GM21367 (cell line): ENCODE results near the gene ARFIP1.
A peak's percentile ranks its signal among the peaks of the same experiment; 100 is the strongest.
"Not testable (repeated sequence)": the region's sequence is repeated elsewhere in the genome, so short reads cannot be mapped to it uniquely, and the experiment has no call there.

Source experiments
- ATAC-seq: cut with Tn5 transposase; IDR thresholded peaks from one replicate; pipeline ENCODE4 v1.9.1; 2021; ENCODE audit not compliant: unreplicated experiment

Gene ARFIP1, protein sequence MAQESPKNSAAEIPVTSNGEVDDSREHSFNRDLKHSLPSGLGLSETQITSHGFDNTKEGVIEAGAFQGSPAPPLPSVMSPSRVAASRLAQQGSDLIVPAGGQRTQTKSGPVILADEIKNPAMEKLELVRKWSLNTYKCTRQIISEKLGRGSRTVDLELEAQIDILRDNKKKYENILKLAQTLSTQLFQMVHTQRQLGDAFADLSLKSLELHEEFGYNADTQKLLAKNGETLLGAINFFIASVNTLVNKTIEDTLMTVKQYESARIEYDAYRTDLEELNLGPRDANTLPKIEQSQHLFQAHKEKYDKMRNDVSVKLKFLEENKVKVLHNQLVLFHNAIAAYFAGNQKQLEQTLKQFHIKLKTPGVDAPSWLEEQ

DNA sequence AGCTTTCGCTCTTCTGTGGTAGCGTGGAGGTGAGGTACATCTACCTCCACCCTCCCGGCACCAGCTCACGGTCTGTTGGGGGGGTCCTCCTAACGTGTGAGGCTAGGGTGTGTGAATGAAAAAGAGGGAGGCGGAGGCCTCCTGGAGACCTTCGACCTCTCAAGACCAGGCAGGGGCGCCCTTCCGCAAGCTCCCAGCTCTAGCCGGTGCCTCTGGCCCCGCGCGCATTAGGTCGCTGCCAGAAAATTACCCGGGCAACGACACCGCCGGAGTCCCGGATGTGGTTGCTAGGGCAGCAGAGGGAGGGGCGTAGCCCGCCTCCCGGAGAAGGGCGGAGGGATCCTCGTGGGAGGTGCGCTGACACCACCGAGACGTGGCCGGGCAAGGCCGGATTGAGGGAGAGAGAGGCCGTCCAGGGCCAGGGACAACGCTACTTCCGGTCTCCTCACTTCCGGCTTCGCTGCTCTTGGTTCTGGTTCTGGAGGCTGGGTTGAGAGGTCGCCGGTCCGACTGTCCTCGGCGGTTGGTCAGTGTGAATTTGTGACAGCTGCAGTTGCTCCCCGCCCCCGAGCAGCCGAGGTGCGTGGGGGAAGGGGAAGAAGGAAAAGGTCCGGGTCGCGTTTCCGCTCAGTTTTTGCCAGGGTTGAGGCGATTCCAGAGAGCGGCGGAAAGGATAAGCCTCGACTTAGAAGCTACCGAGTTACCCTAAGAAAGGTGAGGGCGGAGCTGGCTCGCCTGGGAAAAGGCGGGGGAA lies at the start of gene ARFIP1, which contains the start of gene TIGD4:
ARFIP1 (plus strand) TSS at position 442 of the 754 bp plus-strand sequence. CDS start 49,680 bp downstream, outside the sequence.
TIGD4 (minus strand) TSS at position 218 of the 754 bp plus-strand sequence. CDS start 8,726 bp downstream, outside the sequence.
- ATAC-seq, result peak; percentile 89

DNA sequence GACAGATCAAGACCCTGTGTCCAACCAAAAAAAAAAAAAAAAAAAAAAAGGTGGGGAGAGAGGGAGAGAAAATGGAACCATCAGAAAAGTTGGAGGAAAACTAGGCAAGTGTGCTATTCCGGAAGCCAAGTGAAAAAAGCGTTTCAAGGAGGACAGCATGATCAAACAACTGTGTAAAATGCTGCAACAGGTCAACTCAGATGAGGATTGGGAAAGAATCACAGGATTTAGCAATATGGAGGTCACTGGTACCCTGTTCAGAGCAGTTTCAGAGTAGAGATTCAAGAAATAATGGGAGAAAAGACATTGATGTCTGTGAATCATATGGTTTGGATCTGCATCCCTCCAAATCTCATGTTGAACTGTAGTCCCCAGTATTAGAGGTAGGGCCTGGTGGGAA lies 47.8 kb upstream of the ARFIP1 start:
- ATAC-seq, result no peak

DNA sequence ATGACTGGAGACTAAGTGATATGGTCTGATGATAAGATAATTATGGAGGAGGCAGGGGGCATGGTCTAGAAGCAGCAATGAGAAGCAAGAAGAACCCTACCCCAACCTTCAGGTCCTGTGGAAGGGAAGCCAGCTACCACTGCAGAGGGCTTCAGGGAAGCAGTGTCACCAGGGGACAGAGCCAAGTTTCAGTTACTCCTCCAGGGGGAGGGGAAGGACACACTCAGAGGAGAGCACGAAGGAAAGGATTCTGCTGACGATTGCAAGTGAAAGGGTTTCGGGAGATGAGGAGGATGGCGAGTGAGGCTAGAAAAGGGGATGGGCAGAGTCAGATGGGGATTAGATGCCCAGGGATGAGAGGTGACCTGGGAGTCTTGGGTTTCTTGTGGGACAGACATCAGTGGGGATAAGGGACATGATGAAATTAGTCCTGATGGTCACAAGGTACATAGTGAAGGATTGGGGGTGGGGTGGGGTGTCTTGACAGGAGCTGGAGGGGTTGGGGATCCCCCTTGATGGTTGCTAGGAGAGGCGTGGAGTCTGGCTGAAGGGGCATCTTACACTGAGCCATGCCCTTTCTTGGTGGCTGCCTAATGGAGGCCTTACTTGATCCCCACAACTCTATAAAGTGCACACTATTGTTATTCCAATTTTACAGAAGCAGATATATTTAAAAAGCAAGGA lies 45.6 kb upstream of the ARFIP1 start:
- no peak for ATAC-seq

DNA sequence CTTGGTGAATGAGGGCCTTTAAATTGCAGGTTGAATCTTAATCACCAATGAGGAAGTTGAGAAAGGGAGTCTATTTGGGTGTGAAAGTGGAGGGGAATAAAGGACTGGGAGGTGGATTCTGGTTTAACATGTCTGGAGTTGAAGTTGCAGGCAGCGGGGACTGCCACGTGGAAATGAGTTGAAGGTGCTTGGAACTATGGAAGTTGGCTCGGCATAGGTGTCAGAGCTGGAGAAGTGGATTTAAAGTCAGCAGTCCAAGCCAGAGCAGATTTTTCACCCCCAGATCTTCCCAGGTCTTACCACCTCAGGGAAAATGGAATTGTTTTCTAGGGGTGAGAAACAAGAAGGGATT lies 45.1 kb upstream of the ARFIP1 start:
- ATAC-seq, result no peak

DNA sequence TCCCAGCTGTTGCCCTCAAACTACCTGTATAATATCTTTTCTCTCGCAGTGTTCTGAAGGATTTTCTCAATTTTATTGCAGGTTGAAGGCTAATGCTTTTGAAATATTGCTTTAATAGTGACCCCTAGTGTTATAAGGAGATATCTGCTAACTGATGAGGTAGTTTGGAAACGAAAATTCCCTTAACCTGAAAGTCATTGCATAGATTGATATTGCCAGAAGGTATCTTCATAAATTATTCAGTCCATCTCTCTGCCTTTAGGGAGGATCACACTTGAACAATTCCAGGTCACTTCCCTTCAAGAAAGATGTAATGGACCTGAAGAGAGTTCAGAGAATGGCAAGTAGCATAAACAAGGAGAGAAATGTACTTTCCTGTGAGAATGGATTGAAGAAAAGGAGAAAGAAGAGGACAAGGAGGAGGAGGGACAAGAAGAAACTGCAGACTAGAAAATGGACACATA lies 44.3 kb upstream of the ARFIP1 start:
- no peak for ATAC-seq

DNA sequence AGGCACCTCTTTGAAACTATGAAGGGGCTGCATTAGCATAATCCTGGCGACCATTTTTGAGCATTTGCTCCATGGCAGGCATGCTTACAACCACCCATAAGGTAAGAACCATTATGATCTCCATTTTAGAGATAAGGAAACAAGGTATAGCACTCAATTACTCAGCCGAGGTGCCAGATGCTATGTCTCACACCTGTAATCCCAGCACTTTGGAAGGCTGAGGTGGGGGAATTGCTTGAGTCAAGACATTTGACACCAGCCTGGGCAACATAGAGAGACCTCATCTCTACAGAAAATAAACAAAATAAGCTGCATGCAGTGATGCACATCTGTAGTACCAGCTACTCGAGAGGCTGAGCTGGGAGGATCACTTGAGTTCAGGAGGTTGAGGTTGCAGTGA lies 43.8 kb upstream of the ARFIP1 start:
- no peak for ATAC-seq

DNA sequence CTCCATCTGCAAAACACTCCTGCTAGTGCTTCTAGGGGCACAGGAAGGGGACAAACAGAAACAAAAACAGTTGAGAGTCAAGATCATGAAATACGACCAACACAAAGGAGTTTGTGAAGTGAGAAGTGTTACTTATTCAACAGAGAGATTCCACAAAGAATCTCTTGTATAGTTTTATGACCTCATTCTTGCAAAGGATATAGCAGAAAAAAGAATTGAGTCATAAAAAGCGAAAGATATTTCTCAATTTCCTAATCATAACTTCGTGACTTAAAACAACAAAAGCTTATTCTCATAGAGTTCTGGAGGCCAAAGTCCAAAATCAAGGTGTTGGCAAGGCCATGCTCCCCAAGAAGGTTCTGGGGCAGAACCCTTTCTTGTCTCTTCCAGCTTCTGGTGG lies 40.9 kb upstream of the ARFIP1 start:
- no peak for ATAC-seq

DNA sequence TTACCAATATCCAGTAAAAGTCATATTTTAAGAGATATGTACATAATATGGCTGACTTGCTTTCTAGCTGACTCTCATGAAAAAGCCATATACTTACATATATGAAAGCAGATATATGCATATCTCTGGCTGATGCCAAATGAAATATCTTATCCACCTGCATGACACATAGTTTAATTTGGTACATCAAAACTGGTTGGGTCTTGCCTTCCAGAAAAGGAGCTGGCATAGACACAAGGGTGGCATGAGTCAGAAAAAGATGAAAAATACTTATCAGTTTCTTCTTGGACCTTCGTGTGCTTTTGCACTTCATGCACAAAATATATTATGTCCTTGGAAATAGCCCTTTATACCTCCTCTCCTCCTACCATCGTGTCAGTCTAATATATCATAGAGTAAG lies 32.3 kb upstream of the ARFIP1 start:
- no peak for ATAC-seq

DNA sequence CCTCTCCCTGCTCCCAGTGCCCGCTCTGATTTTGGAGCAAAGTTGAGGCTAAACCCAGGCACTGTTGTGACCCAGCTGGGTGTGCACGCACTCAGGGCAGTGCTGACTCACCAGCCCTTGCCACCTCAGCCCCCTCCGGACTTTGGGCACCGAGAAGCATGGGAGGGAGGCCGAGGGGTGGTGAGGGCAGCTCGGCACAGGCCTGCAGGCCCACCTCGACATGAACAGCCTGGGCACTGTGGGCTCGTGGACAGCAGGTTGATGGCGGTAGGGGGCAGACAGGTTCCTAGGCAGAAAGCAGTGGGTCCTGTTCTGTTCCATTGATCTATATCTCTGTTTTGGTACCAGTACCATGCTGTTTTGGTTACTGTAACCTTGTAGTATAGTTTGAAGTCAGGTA lies 31.1 kb upstream of the ARFIP1 start:
- no peak for ATAC-seq

DNA sequence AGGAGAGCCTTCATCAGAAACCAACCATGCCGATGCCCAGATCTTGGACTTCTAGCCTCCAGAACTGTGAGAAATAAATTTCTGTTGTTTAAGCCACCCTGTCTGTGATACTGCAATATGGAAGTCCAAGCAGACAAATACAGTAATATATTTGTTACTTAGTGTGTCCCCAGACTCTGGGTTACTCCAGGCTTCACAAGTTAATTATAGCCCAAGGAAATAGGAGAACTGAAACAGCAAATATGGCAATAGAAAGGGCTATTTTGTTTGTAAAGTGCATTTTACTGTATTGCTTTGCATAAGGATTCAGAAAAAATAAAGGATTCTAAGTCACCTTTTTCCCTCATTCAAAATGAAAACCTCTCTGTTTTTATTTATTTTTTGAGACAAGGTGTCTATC lies 16.0 kb upstream of the ARFIP1 start:
- no peak for ATAC-seq

DNA sequence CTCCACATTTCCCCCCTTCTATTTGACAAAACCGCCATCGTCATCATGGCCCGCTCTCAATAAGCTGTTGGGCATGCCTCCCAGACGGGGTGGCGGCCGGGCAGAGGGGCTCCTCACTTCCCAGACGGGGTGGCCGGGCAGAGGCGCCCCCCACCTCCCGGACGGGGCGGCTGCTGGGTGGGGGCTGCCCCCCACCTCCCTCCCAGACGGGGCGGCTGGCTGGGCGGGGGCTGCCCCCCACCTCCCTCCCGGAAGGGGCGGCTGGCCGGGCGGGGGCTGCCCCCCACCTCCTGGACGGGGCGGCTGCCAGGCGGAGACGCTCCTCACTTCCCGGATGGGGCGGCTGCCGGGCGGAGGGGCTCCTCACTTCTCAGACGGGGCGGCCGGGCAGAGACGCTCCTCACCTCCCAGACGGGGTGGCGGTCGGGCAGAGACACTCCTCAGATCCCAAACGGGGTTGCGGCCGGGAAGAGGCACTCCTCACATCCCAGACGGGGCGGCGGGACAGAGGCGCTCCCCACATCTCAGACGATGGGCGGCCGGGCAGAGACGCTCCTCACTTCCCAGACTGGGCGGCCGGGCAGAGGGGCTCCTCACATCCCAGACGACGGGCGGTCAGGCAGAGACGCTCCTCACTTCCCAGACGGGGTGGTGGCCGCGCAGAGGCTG lies 14.6 kb upstream of the ARFIP1 start:
- not testable (repeated sequence) for ATAC-seq

DNA sequence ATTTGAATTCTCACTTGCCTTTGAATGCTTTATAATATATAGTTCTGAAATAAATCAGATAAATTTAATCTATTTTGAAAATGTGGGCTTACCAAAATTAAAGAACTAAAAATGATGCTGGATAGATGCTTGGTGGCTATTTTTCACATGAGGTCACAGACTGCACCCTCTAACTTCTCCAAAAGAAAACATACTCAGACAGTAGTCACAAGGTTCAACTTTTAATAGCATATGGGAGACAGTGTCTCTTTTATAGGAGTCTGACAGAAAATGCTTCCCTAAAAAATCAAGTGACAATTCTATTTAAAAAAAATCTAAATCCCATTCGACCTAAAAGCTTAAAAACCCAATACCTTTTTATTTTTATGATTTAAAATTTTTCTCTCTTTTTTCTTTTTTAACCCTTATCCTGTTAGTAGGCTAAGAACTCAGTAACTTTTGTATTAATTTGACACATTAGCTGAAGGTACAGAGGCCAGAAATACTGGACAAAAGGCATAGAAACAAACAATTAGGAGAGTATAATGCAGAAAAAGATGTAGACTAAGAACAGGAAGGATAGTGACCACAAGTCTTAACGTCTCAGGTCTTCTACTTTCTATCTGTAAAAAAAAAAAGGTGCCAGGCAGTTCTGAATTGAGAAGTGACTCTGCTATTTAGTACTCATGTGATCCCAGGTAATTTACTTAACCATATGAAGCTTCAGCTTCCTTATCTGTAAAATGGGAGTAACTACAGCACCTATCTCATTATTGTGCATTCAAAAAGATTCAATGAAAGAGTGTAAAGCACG lies 7.8 kb upstream of the ARFIP1 start:
- peak; percentile 70 for ATAC-seq

DNA sequence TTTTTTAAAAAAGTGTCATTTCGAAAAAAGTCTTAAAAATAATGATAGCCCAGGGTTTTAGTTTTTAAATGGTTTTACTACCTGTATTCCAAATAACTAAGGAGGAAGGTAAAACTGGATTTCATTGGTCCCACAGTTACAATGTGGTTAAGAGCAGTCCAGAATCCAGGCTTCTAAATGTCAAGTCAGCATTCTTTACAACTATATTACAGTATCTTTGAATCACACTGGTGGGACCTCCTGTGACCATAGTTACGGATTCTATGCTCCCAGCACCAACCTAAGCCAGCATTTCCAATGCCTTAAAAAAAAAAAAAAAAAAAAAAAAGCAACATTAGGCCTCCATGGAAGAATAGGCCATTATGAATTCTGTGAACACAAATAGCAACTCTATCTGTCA lies 6.4 kb upstream of the ARFIP1 start:
- no peak for ATAC-seq

DNA sequence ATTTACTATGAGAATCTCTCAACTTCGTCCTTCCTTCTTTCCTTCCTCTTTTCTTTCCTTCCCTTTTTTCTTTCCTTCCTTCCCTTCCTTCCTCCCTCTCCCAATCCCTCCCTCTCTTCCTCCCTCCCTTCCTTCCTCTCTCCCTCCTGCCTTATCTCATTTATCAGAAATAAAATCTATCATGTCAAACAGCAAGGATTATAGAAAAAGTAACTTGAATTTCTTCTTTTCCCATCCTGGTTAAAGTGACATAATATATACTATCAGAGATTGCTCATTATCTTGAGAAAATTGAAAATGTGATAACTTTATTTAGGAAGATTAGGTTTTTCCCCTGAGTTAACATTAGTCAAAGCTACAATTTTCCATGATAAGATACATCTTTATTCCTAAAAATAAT lies 5.8 kb upstream of the ARFIP1 start:
- no peak for ATAC-seq

DNA sequence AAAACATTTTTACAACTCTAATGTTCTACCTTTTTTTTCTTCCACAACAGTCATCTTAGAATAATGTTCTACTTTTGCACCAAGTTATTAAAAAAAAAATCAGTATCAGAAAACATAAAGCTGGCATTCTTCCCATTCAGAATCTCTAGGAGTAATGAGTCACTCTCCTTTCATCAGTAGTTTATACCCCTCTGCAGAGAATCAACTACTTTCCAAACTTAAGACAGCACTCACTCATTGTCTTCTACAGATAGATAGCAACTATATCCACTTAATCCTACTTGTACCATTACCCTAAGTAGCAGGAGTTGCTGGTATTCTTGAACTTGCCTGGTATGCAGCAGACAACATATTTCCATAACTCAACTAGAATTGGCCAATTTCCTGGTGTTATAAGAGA lies 3.4 kb upstream of the ARFIP1 start:
- ATAC-seq, result no peak

DNA sequence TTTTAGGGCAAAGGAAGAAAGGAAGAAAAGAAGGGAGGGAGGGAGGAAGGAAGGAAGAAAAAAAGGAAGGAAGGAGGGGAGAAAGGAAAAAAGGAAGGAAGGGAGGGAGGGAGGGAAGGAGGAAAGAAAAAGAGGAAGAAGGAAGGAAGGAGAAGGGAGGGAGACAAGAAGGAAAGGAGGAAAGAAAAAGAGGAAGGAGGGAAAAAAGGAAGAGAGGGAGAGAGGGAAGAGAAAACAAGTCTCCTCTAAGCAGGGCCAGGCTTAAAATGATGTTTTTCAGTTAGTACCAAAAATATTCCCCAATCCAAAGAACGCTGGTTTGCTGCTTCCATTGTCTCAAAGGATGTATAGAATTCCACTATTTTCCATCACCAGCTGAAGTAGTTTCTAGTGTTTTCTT lies 2.3 kb upstream of the ARFIP1 start:
- no peak for ATAC-seq

DNA sequence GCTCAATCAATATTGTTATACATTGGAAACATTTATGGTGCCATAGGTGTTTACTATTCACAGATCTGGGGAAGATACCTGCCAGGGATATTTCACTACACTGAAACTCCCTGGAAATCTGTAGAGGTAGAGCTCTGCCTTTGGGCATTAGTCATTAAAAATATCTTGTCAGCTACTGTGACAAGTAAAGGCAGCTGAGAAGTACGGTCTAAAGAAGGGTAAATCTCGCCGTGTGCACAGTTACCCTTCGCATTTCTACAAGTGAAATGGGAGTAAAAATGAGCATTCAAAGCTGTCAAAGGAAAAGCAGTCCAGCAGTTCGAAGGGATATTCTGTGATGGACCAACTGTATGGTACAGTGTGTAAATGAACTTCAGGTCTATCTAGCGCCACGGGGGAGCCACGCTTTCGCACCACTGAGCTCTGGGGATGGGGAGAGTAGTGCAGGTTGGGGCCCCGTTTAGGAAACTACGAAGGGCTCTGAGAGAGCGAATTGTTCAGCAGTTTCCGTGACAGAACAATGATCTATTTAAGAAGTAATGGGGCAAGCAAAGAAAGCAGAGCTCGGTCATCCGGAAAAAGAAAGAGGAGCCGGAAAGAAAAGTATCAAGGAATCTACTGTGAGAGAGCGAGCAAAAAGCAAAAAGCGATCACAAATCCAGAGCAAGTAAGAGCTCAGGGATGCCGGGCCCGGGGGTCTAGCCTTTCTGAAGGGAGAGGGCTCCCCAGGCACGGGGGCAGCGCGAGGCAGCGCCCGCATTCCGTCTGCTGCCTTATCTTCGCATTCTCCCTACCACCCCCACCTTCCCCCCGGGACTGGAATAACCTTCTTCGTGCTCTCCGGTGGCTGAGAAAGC lies 870 bp upstream of the ARFIP1 start:
- peak; percentile 26 for ATAC-seq

DNA sequence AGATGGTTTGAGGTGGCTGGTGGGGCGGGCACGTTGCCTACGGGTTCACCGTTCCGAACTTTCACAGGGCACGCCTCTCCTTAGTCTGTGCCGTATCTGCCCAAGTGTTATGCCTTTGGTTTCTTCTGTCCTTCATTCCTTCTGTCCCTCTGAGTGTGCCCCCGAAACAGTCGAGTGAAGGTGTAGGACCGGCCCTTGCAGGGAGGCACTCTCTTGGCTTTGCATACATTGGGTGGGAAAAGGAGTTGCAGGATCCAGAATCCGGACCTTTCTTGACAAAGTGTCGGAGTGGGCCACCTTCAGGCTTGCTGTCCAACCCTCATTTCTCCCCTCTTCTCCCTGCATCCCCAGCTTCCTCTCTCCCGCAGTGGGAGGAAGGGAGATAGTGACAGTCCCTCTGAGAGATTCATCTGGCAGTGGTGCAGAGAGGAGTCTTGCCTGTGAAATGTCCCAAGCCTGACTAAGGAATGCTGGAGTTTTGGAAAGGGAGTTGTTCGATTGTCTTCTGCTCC lies 569 bp downstream of the ARFIP1 start:
- ATAC-seq, result no peak
